ENCODE measurements around the gene CCDC136.

Gene CCDC136

DNA sequence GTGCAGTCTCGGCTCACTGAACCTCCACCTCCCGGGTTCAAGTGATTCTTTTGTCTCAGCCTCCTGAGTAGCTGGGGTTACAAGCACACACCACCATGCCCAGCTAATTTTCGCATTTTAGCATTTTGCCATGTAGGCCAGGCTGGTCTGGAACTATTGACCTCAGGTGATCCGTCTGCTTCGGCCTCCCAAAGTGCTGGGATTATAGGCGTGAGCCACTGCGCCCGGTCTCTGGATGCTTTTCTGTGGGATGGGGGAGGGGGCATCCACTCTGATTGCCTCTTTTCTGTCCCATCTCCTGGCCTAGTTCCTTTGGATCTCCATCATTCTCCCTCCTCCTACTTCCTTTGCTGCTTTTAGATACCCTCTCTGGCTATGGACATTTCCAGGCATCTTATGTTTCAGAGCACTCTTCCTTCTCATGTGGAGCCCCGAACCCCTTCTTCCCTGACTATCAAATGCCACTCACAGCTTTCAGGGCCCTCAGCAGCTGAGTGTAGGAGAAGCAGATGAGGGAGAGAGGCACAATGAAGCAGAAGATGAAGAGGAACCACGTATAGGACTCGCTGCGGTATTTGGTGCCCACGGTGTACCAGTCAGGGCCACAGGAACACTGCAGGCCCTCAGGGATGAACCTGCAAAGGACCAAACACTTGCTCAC, 17.6 kb upstream of the CCDC136 start:
- Mint-ChIP-seq H3K9me3 (peaks cover 18% of the 10 kb centered on the region), H3K36me3 (ENCODE audit: low read depth) (peaks cover 71% of the 10 kb centered on the region), H3K27ac (no peak overlapping the region), H3K4me1 (peaks cover 14% of the 10 kb centered on the region), H3K27me3 (ENCODE audit: low read depth) (no peaks in the 10 kb centered on the region), H3K4me3 (no peak overlapping the region)
- TF ChIP-seq, protein P1, sequence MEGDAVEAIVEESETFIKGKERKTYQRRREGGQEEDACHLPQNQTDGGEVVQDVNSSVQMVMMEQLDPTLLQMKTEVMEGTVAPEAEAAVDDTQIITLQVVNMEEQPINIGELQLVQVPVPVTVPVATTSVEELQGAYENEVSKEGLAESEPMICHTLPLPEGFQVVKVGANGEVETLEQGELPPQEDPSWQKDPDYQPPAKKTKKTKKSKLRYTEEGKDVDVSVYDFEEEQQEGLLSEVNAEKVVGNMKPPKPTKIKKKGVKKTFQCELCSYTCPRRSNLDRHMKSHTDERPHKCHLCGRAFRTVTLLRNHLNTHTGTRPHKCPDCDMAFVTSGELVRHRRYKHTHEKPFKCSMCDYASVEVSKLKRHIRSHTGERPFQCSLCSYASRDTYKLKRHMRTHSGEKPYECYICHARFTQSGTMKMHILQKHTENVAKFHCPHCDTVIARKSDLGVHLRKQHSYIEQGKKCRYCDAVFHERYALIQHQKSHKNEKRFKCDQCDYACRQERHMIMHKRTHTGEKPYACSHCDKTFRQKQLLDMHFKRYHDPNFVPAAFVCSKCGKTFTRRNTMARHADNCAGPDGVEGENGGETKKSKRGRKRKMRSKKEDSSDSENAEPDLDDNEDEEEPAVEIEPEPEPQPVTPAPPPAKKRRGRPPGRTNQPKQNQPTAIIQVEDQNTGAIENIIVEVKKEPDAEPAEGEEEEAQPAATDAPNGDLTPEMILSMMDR (IDR thresholded peaks at IDR 0.05; ENCODE audit: unreplicated experiment in 3 of 3) = no peak

DNA sequence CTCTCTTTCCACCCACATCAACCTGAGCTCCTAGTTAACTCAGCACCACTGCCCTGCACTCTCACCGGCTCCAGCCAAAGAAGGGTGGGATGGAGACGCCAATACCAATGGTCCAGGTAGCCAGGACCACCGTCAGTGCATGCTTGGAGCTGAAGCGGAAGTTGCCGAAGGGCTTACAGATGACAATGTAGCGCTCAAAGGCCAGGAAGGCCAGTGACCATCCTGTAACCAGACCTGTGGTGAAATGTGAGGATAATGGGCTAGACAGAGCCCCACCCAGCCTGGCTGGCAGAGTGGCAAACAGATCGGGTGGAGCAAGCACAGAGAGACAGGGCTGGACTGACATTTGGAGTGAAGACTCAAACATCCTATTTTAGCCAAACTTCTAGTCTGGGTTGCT, 16.8 kb upstream of the CCDC136 start:
- peaks cover 18% of the 10 kb centered on the region for H3K9me3 Mint-ChIP-seq
- H3K36me3 Mint-ChIP-seq (ENCODE audit: low read depth) = peaks cover 64% of the 10 kb centered on the region
- TF ChIP-seq, protein P1 (IDR thresholded peaks at IDR 0.05; ENCODE audit: unreplicated experiment in 3 of 3) = no peak
- peaks cover 7% of the 10 kb centered on the region for H3K4me1 Mint-ChIP-seq
- H3K4me3 Mint-ChIP-seq = no peak overlapping the region
- no peak overlapping the region for H3K27ac Mint-ChIP-seq
- H3K27me3 Mint-ChIP-seq (ENCODE audit: low read depth) = no peaks in the 10 kb centered on the region

DNA sequence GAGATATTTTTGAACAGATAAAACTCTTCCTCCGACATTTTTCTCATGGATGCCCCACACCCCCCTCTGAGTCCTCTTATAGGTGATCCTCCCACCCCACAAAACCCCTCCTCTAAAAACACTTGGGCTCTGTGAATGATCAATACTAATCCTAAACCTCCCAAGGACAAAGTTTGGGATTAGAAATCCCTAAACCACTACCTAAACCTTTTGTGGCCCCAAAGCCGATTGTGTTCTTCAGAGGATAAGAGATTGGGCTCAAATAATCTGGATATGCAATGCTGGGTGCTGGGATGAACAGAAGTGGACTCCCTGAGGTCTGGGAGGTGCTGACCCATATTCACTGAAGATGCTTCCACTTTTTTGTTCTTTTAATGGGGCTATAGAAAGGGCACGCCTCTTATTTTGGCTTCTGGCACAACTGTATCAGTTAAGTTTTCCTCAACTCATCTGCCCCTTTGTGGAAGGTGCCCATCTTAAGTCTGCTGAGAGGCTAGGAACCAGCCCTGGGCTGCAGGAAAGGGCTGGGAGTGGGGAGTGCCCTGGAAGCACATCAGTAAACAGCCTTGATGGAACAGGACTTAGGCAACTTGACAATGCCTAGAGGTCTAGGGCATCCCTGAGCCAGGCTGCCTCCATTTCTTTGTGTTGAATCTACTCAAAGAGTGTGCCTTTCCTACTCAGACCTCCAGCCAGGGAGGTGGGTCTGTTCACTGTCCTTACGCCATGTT, 15.9 kb upstream of the CCDC136 start, which contains the start of gene OPN1SW:
Gene OPN1SW (minus strand): TSS at position 51 of the 731 bp plus-strand sequence. CDS start 13 bp downstream, at position 38.
- peaks cover 18% of the 10 kb centered on the region for H3K9me3 Mint-ChIP-seq
- no peaks in the 10 kb centered on the region for H3K4me1 Mint-ChIP-seq
- no peak within 1 kb of the TSS for H3K27ac Mint-ChIP-seq
- no peaks in the 10 kb centered on the region for H3K27me3 Mint-ChIP-seq (ENCODE audit: low read depth)
- H3K4me3 Mint-ChIP-seq = no peak within 1 kb of the TSS
- TF ChIP-seq, protein P1 (IDR thresholded peaks at IDR 0.05; ENCODE audit: unreplicated experiment in 3 of 3) = no peak
- peaks cover 56% of the 10 kb centered on the region for H3K36me3 Mint-ChIP-seq (ENCODE audit: low read depth)

DNA sequence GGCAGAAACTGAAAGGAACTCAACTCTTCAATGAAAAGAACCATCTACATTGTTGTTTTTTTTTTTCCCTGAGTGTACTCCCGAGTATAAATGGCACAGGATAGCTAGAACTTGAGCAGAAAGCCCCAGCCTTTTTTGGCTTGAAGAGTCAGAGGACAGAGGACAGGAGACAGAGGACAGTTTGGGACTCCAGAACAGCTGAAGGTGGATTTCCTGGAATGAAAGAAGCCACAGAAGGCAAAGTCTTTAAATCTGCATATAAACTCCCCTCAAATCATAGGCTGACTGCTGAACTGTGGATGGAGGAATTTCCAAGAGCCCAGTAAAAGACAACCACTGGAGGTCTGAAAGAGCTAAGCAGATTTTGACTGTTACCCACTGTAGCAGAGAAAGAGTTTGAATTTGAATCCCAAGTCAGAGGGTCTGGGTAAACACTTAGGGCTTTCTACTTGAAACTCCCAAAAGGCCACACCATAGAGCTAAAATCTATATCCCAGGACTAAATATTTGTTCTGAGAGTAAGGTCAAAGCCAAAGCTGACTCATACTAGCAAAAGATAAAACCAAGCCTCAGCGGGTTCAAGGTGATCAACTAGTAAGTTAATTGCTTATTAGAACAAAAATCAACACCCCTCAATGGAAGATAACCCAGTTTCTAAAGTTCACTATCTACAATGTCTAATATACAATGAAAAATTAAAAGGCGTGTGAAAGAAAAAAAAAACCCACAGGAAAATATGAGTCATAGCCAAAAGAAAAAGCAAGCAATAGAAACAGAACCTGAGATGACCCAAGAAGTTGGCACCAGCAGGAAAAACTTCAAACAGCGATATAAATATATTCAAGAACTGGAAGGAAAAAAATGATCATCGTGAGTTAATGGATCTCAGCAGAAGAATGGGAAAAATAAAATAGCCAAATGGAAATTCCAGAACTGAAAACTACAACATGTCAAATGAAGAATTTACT, 14.3 kb upstream of the CCDC136 start:
- no peaks in the 10 kb centered on the region for H3K27me3 Mint-ChIP-seq (ENCODE audit: low read depth)
- TF ChIP-seq, protein P1 (IDR thresholded peaks at IDR 0.05; ENCODE audit: unreplicated experiment in 3 of 3) = no peak
- no peaks in the 10 kb centered on the region for H3K4me1 Mint-ChIP-seq
- peaks cover 41% of the 10 kb centered on the region for H3K36me3 Mint-ChIP-seq (ENCODE audit: low read depth)
- no peak overlapping the region for H3K27ac Mint-ChIP-seq
- no peak overlapping the region for H3K4me3 Mint-ChIP-seq
- H3K9me3 Mint-ChIP-seq = peaks cover 18% of the 10 kb centered on the region

DNA sequence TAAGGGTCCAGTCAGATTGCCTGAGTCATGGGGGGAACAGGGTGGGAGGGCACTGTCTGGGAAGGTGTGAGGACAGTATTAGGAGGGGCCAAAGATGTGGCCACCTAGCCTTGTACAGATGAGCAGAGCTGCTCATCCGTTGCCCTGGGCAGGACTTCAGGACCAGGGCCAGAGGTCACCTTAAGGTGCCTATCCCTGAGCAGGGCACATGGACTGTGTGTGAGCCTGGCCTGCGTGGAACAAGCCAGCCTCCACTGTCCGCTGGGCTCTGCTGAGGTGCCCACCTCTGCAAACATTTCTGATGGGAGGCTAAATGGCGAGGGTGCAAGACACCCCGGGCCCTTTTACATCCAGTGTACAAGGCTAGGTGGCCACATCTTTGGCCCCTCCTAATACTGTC, 12.8 kb upstream of the CCDC136 start:
- Mint-ChIP-seq H3K4me3 (no peak overlapping the region), H3K36me3 (ENCODE audit: low read depth) (peaks cover 28% of the 10 kb centered on the region), H3K27me3 (ENCODE audit: low read depth) (no peaks in the 10 kb centered on the region), H3K27ac (no peak overlapping the region), H3K9me3 (peaks cover 16% of the 10 kb centered on the region), H3K4me1 (peaks cover 12% of the 10 kb centered on the region)
- TF ChIP-seq, protein P1 (IDR thresholded peaks at IDR 0.05; ENCODE audit: unreplicated experiment in 3 of 3) = no peak

Data from nephron (organoid).